IMR-90 (cell line): ENCODE results near the gene EVL. TPM values are rescaled to one million over a fixed set of nuclear protein-coding genes. Genes with fewer than 3 reads are reported as not detected.

Source experiments
- ATAC-seq: fragments of 200-7000 bp; cut with Tn5 transposase; 2 replicates; pipeline ENCODE4 v1.9.1; 2020; ENCODE audit warnings: low read depth, mild to moderate bottlenecking, moderate library complexity
- BruUV-seq: library from RNA; stranded (reverse); fragments of 400-500 nt; replicated peaks from 2 replicates; lab custom pipeline; 2021; lab: Mats Ljungman, UMichigan
- CTCF ChIA-PET: fragments of 300-600 bp; formaldehyde crosslinking; extraction: SDS; loops from one replicate; lab custom pipeline; 2021; ENCODE audit warnings: antibody characterized with exemption; lab: Yijun Ruan, JAX
- POLR2A ChIA-PET: fragments of 300-600 bp; sonication (Branson Sonifier 250); formaldehyde crosslinking; loops from one replicate; lab custom pipeline; 2022; ENCODE audit warnings: antibody characterized with exemption; ENCODE audit not compliant: unreplicated experiment; lab: Charles Lee
- DNase-seq: peaks from one replicate; pipeline ENCODE4 v3.0.0; 2013
- H2AFZ ChIP-seq: replicated peaks from 2 replicates; pipeline ENCODE3; 2013; ENCODE audit warnings: low read length, mild to moderate bottlenecking; ENCODE audit not compliant: poor library complexity
- H2AK5ac ChIP-seq: 2 replicates; pipeline ENCODE4 v1.6.1; 2013; ENCODE audit warnings: low read depth, low read length, inconsistent platforms
- H2AK9ac ChIP-seq: replicated peaks from 2 replicates; pipeline ENCODE3; 2013; ENCODE audit warnings: mild to moderate bottlenecking, low read depth, low read length, moderate library complexity; ENCODE audit not compliant: poor library complexity
- H2BK120ac ChIP-seq: 2 replicates; pipeline ENCODE4 v1.6.1; 2013; ENCODE audit warnings: low read depth, low read length, inconsistent platforms
- H2BK15ac ChIP-seq: 3 replicates; pipeline ENCODE4 v1.6.1; 2013; ENCODE audit warnings: low read depth, low read length, inconsistent platforms
- H2BK20ac ChIP-seq: 2 replicates; pipeline ENCODE4 v1.6.1; 2013; ENCODE audit warnings: low read depth, mild to moderate bottlenecking, inconsistent platforms, low read length, moderate library complexity
- H2BK5ac ChIP-seq: 2 replicates; pipeline ENCODE4 v1.6.1; 2013; ENCODE audit warnings: mild to moderate bottlenecking, low read depth, low read length, inconsistent platforms; ENCODE audit not compliant: poor library complexity, severe bottlenecking
- H3K14ac ChIP-seq: replicated peaks from 2 replicates; pipeline ENCODE4 v1.6.1; 2013; ENCODE audit warnings: low read depth, low read length, inconsistent platforms
- H3K18ac ChIP-seq: 2 replicates; pipeline ENCODE4 v1.6.1; 2013; ENCODE audit warnings: low read depth, low read length, control low read depth
- H3K23ac ChIP-seq: 2 replicates; pipeline ENCODE4 v1.6.1; 2013; ENCODE audit warnings: low read depth, low read length, inconsistent platforms
- H3K27ac ChIP-seq: 2 replicates; pipeline ENCODE4 v1.5.1; 2013; ENCODE audit warnings: mild to moderate bottlenecking, control low read depth, low read length; ENCODE audit not compliant: insufficient read depth
- H3K27me3 ChIP-seq: 2 replicates; pipeline ENCODE4 v1.6.1; 2013; ENCODE audit warnings: low read length; ENCODE audit not compliant: control insufficient read depth, insufficient read depth
- H3K36me3 ChIP-seq: 2 replicates; pipeline ENCODE4 v1.6.1; 2013; ENCODE audit warnings: low read length, mixed read lengths; ENCODE audit not compliant: control insufficient read depth, insufficient read depth
- H3K4ac ChIP-seq: 2 replicates; pipeline ENCODE4 v1.6.1; 2013; ENCODE audit warnings: low read depth, low read length, inconsistent platforms
- H3K4me1 ChIP-seq: 2 replicates; pipeline ENCODE4 v1.6.1; 2013; ENCODE audit warnings: low read length, mixed read lengths; ENCODE audit not compliant: control insufficient read depth, insufficient read depth
- H3K4me2 ChIP-seq: 2 replicates; pipeline ENCODE4 v1.6.1; 2013; ENCODE audit warnings: low read depth, mild to moderate bottlenecking, control low read depth, low read length, moderate library complexity
- H3K4me3 ChIP-seq: 2 replicates; pipeline ENCODE4 v1.5.1; 2013; ENCODE audit warnings: low read depth, mild to moderate bottlenecking, control low read depth, low read length, moderate library complexity; ENCODE audit not compliant: insufficient read depth
- H3K56ac ChIP-seq: 2 replicates; pipeline ENCODE4 v1.6.1; 2013; ENCODE audit warnings: low read length, inconsistent platforms; ENCODE audit not compliant: insufficient read depth; ENCODE audit errors: extremely low read depth
- H3K79me1 ChIP-seq, 2 experiments: 2 replicates each; pipeline ENCODE4 v1.6.1; 2013; ENCODE audit warnings: low read length in 2 of 2, inconsistent platforms in 1 of 2, low read depth in 1 of 2
- H3K9ac ChIP-seq: 2 replicates; pipeline ENCODE4 v1.6.1; 2013; ENCODE audit warnings: low read depth, low read length, control low read depth
- H3K9me1 ChIP-seq: 2 replicates; pipeline ENCODE4 v1.6.1; 2013; ENCODE audit warnings: low read length, inconsistent platforms; ENCODE audit not compliant: insufficient read depth
- H3K9me3 ChIP-seq: 2 replicates; pipeline ENCODE4 v1.6.1; 2013; ENCODE audit warnings: low read length; ENCODE audit not compliant: control insufficient read depth, insufficient read depth
- H4K20me1 ChIP-seq: 2 replicates; pipeline ENCODE4 v1.6.1; 2013; ENCODE audit warnings: low read length, inconsistent platforms; ENCODE audit not compliant: insufficient read depth
- H4K5ac ChIP-seq: 2 replicates; pipeline ENCODE4 v1.6.1; 2013; ENCODE audit warnings: mild to moderate bottlenecking, low read depth, low read length, control low read depth
- H4K8ac ChIP-seq, 2 experiments: 2 replicates each; pipeline ENCODE4 v1.6.1; 2013; ENCODE audit warnings: low read depth in 2 of 2, low read length in 2 of 2, control low read depth in 1 of 2, inconsistent platforms in 1 of 2
- H4K91ac ChIP-seq: 2 replicates; pipeline ENCODE4 v1.6.1; 2013; ENCODE audit warnings: low read depth, low read length, inconsistent platforms; ENCODE audit not compliant: insufficient read depth
- CEBPB ChIP-seq: IDR thresholded peaks from 2 replicates; pipeline ENCODE4 v1.6.1; 2012; ENCODE audit warnings: low read depth, low read length, improper control_type of control experiment
- CHD1 ChIP-seq: IDR thresholded peaks from 2 replicates; pipeline ENCODE4 v1.6.1; 2012; ENCODE audit warnings: low read depth, low read length, improper control_type of control experiment
- CTCF ChIP-seq: conservative IDR thresholded peaks from 2 replicates; pipeline ENCODE4 v1.5.1; 2012; ENCODE audit warnings: mild to moderate bottlenecking, low read depth, low read length, improper control_type of control experiment
- MAZ ChIP-seq: IDR thresholded peaks from 2 replicates; pipeline ENCODE4 v1.6.1; 2012; ENCODE audit warnings: low read depth, mild to moderate bottlenecking, low read length, improper control_type of control experiment, moderate library complexity, borderline replicate concordance
- RAD21 ChIP-seq: IDR thresholded peaks from 2 replicates; pipeline ENCODE4 v1.6.1; 2012; ENCODE audit warnings: low read length, improper control_type of control experiment
- WGBS, 2 experiments: methylation state at CpG; one replicate each; pipeline versions ENCODE4 v1.1.5 to v1.1.7; 2013; ENCODE audit warnings: missing lambda C conversion rate in 2 of 2; ENCODE audit not compliant: insufficient read length in 1 of 2; ENCODE audit errors: extremely low coverage in 2 of 2; 5-methylcytosine and 5-hydroxymethylcytosine counted together
- dilution Hi-C: fragments of 300-500 bp; cut with HindIII; formaldehyde crosslinking; loops from one replicate; pipeline ENCODE4 v1.14.3; 2018; ENCODE audit warnings: low sequenced_read_pairs; ENCODE audit not compliant: unreplicated experiment
- in situ Hi-C: fragments of 300-500 bp; cut with MboI; formaldehyde crosslinking; loops from 3 replicates; pipeline ENCODE4 v1.14.3; 2019; ENCODE audit warnings: low sequenced_read_pairs, inconsistent platforms, mixed read lengths
- intact Hi-C: fragments of 100-400 bp; cut with micrococcal nuclease; formaldehyde crosslinking; loops from 2 replicates; pipeline ENCODE4 v1.10.0; 2022
- polyA plus RNA-seq, 3 experiments: library from polyadenylated mRNA; depleted of rRNA; stranded (reverse); fragments of >200 nt; gene quantifications; 2 replicates each; pipeline ENCODE4 v1.2.3, GENCODE V29; 2012; ENCODE audit warnings: low replicate concordance in 1 of 3
- total RNA-seq: library from RNA; depleted of rRNA; stranded (reverse); fragments of >200 nt; gene quantifications from 2 replicates; pipeline ENCODE4 v1.2.3, GENCODE V29; 2012

The EVL gene
- total and polyA plus RNA-seq, 2 of the 4 experiments (the other 2 are of a cell fraction): 7.2 to 36.5 TPM

GRCh38 chr14:100020629-100021028 is 44.6 kb upstream of the EVL start:
- TF ChIP-seq MAZ (no peak), RAD21 (no peak), CHD1 (no peak), CTCF (no peak), CEBPB (no peak)
- CTCF ChIA-PET: no interaction called here
- Histone ChIP-seq H4K91ac (no peak overlapping the region), H3K56ac (no peak overlapping the region), H3K27me3 (no peaks in the 10 kb centered on the region), H3K27ac (no peak overlapping the region), H2BK120ac (no peak overlapping the region), H3K9ac (no peak overlapping the region), H3K79me1 (peaks cover 29 to 62% of the 10 kb centered on the region in 2 experiments), H4K5ac (no peak overlapping the region), H3K4me1 (peaks cover 36% of the 10 kb centered on the region), H2BK5ac (no peak overlapping the region), H2BK20ac (no peak overlapping the region), H3K14ac (no peak overlapping the region), H2AFZ (no peak overlapping the region), H4K20me1 (no peaks in the 10 kb centered on the region), H2AK5ac (no peak overlapping the region), H3K4me3 (no peak overlapping the region), H3K9me3 (no peaks in the 10 kb centered on the region), H3K4ac (no peak overlapping the region), H2AK9ac (no peak overlapping the region), H3K18ac (no peak overlapping the region), H3K23ac (no peak overlapping the region), H3K4me2 (no peak overlapping the region), H3K9me1 (peaks cover 13% of the 10 kb centered on the region), H2BK15ac (no peak overlapping the region; the same call in 2 of the 3 replicates), H3K36me3 (no peaks in the 10 kb centered on the region), H4K8ac (no peak overlapping the region; a peak in 1 of 4 replicates)
- intact Hi-C loops (no loop called here), in situ Hi-C loops (no loop called here), dilution Hi-C loops (no loop called here)
- no TSS peak for BruUV-seq
- POLR2A ChIA-PET: no interaction called here
- ATAC-seq (no peak), DNase-seq (no peak)
- WGBS, 2 experiments: no CpG with 5 or more reads among the region's 7 CpGs
